Heart left ventricle (tissue), 16 donors: Measurements from ENCODE around the gene RYK. TPM values are rescaled to one million over a fixed set of nuclear protein-coding genes. Genes with fewer than 3 reads are reported as not detected.

ENCODE experiments used
- ATAC-seq, 4 donors: fragments of 200-7000 bp; cut with Tn5 transposase; one replicate each; pipeline ENCODE4 v1.9.1; 2020 to 2022; ENCODE audit warnings: moderate library complexity in 4 of 4, mild to moderate bottlenecking in 3 of 4, moderate number of reproducible peaks in 1 of 4
- DNase-seq, 5 donors: peaks; one replicate each; pipeline ENCODE4 v3.0.0-alpha.2; 2020
- H3K27ac ChIP-seq, 12 donors: fragments of 200-600 bp; sonication (generic) in 4 of 12; one replicate each; pipeline versions ENCODE4 v1.5.0 to v1.8.0; 2016 to 2022; ENCODE audit warnings: mild to moderate bottlenecking in 2 of 12
- H3K27me3 ChIP-seq, 9 donors: fragments of 200-600 bp; sonication (generic) in 2 of 9; one replicate each; pipeline versions ENCODE4 v1.5.1 to v1.8.0; 2016 to 2022; ENCODE audit warnings: mild to moderate bottlenecking in 3 of 9
- H3K36me3 ChIP-seq, 9 donors: fragments of 200-600 bp; sonication (generic) in 2 of 9; one replicate each; pipeline versions ENCODE4 v1.5.0 to v1.8.0; 2018 to 2022; ENCODE audit warnings: mild to moderate bottlenecking in 2 of 9
- H3K4me1 ChIP-seq, 12 donors: fragments of 200-600 bp; sonication (generic) in 4 of 12; one replicate each; pipeline versions ENCODE4 v1.5.0 to v1.8.0; 2016 to 2022; ENCODE audit warnings: mild to moderate bottlenecking in 3 of 12
- H3K4me3 ChIP-seq, 12 donors: fragments of 200-600 bp; sonication (generic) in 4 of 12; one replicate each; pipeline versions ENCODE4 v1.5.0 to v1.8.0; 2017 to 2022; ENCODE audit warnings: mild to moderate bottlenecking in 9 of 12, moderate library complexity in 4 of 12
- H3K9me3 ChIP-seq, 12 donors: fragments of 200-600 bp; sonication (generic) in 4 of 12; one replicate each; pipeline versions ENCODE4 v1.5.0 to v1.8.0; 2016 to 2022; ENCODE audit warnings: mild to moderate bottlenecking in 1 of 12
- CTCF ChIP-seq, 12 donors: fragments of 200-600 bp; sonication (generic) in 4 of 12; IDR thresholded peaks; one replicate each; pipeline versions ENCODE4 v1.5.0 to v1.8.0; 2018 to 2022; ENCODE audit warnings: antibody characterized with exemption in 12 of 12, mild to moderate bottlenecking in 5 of 12
- POLR2A ChIP-seq, 2 donors: fragments of 450-650 bp; IDR thresholded peaks; one replicate each; pipeline ENCODE4 v1.6.1; 2017; ENCODE audit warnings: antibody characterized with exemption in 2 of 2, mild to moderate bottlenecking in 2 of 2, moderate library complexity in 2 of 2
- WGBS, 4 donors: extraction: QIAGEN DNeasy Blood & Tissue Kit in 2 of 4; methylation state at CpG; one replicate each; pipeline versions ENCODE4 v1.1.5 to v1.1.7; 2013 to 2018; 5-methylcytosine and 5-hydroxymethylcytosine counted together
- intact Hi-C, 10 donors: fragments of 100-400 bp; cut with DNase I; formaldehyde crosslinking; loops; one replicate each; pipeline versions ENCODE4 v1.11.1 to v1.14.2; 2022
- polyA plus RNA-seq, 2 donors: library from polyadenylated mRNA; stranded (reverse); fragments of 200-250 nt; gene quantifications; one replicate each; pipeline ENCODE4 v1.2.3, GENCODE V29; 2013
- total RNA-seq, 9 donors: library from RNA; depleted of rRNA in 2 of 9; stranded (reverse); fragments of >200 nt in 2 of 9; fragmentation: NEBNext Ultra II Directional in 3 of 9; extraction: Animal tissue kit (Norgen Biotek cat#: 25700) in 3 of 9; gene quantifications; one replicate each; pipeline versions ENCODE4 v1.1.0 to v1.2.4, GENCODE V29; 2016 to 2023
- donor health status: ischemic (EF 13 %, LVEDD 7.1; RV severe dilation, severe dysfunction).
- donor health status: healthy with polysubstance abuse.
- donor health status: DM: no; HTN: yes; CAD: no.
- donor health status: DM: no; HTN: no; CAD: no.
- donor health status: ischemic (EF 25% LVEDD 6.9; RV normal size, moderate dysfunction).
- donor health status: ischemic (EF 25% LVEDD 5.7; RV mildly dilated, moderate dysfunction).
- donor health status: healthy.
- donor health status: DM: yes; HTN: yes; CAD: no.
- donor health status: ischemic (EF 35%, LVEDD 5.7; RV mildly dilated, moderate dysfunction).
- donor health status: nonischemic (EF 11% LVEDD 7.7; RV severe dilation, severe dysfunction).
- donor health status: DM: yes; HTN: yes; CAD: no.
- donor health status: PGD.
- donor health status: ischemic (EF 29% LVEDD 5.4; RV normal size, mild dysfunction).
- donor health status: nonischemic (EF 23%, LVEDD 6.1; RV moderate dilation, normal function).

The RYK gene
- total and polyA plus RNA-seq, 11 donors: 17.3 to 43.7 (median 37.7) TPM

GRCh38 chr3:134249935-134250716 is 533 bp downstream of the RYK start:
- Histone ChIP-seq H3K27me3 (no peaks in the 10 kb centered on the region), H3K36me3 (no peaks in the 10 kb centered on the region), H3K4me3 (peak overlapping the region; percentile 54 to 90 (median 77)), H3K4me1 (peaks cover 0 to 54% (median 40%) of the 10 kb centered on the region in 12 donors), H3K9me3 (no peaks in the 10 kb centered on the region), H3K27ac (peak overlapping the region; percentile 78 to 98 (median 88))
- TF ChIP-seq POLR2A (IDR thresholded peaks at IDR 0.05) (no peak), CTCF (IDR thresholded peaks at IDR 0.05) (no peak)
- DNase-seq (peak; percentile 56 to 85 (median 67)), ATAC-seq (peak in 3 of 4 donors; percentile 64 to 69 (median 65))
- intact Hi-C loops: loop anchor here in 2 of 10 donors (5.0 kb wide), 2 partner anchors 38 to 47 kb away; no protein-coding TSS in a partner anchor
- 0 to 1% (median 1%) methylated on average over 14 to 85 of the region's 85 CpGs for WGBS, 4 donors

GRCh38 chr3:134249296-134249841 is 1.3 kb downstream of the RYK start:
- no peaks in the 10 kb centered on the region for H3K27me3 ChIP-seq
- no peak for ATAC-seq
- TF ChIP-seq CTCF (IDR thresholded peaks at IDR 0.05) (no peak), POLR2A (IDR thresholded peaks at IDR 0.05) (no peak)
- 6 to 12% (median 8%) methylated on average over 4 of the region's 4 CpGs for WGBS, 4 donors
- DNase-seq: no peak
- no peaks in the 10 kb centered on the region for H3K36me3 ChIP-seq
- peak overlapping the region in 11 of 12 donors; percentile 78 to 98 (median 89) for H3K27ac ChIP-seq
- intact Hi-C loops: no loop called here
- peak overlapping the region; percentile 54 to 90 (median 77) for H3K4me3 ChIP-seq
- peaks cover 0 to 61% (median 44%) of the 10 kb centered on the region in 12 donors for H3K4me1 ChIP-seq
- no peaks in the 10 kb centered on the region for H3K9me3 ChIP-seq

- ATAC-seq (no peak), DNase-seq (no peak)
- intact Hi-C loops: no loop called here
- WGBS, 4 donors: 86 to 89% (median 88%) methylated on average over 2 of the region's 2 CpGs
- no peaks in the 10 kb centered on the region for H3K9me3 ChIP-seq
- H3K27me3 ChIP-seq: no peaks in the 10 kb centered on the region
- H3K36me3 ChIP-seq: no peaks in the 10 kb centered on the region
- no peak overlapping the region for H3K27ac ChIP-seq
- H3K4me3 ChIP-seq: no peak overlapping the region
- peaks cover 0 to 59% (median 39%) of the 10 kb centered on the region in 12 donors for H3K4me1 ChIP-seq
- TF ChIP-seq CTCF (IDR thresholded peaks at IDR 0.05) (no peak), POLR2A (IDR thresholded peaks at IDR 0.05) (no peak)
Measured at GRCh38 chr3:134244921-134245320, 5.7 kb downstream of the RYK start.
